ENCODE measurements around the gene MGME1. TPM values are rescaled to one million over a fixed set of nuclear protein-coding genes. Genes with fewer than 3 reads are reported as not detected.
A peak's percentile ranks its signal among the peaks of the same experiment; 100 is the strongest.
"Not testable (repeated sequence)": the region's sequence is repeated elsewhere in the genome, so short reads cannot be mapped to it uniquely, and the experiment has no call there.

Gene MGME1
- total RNA-seq, 1 donor from 2014 or later = 32.7 TPM

- no peak for DNase-seq (ENCODE audit: extremely low spot score, unreplicated experiment)
- Mint-ChIP-seq H3K4me1 (ENCODE audit: unreplicated experiment) (no peaks in the 10 kb centered on the region), H3K27ac (no peak overlapping the region), H3K36me3 (peaks cover 3% of the 10 kb centered on the region), H3K9me3 (no peaks in the 10 kb centered on the region), H3K27me3 (no peaks in the 10 kb centered on the region), H3K4me3 (no peak overlapping the region)
- TF ChIP-seq, protein P1, sequence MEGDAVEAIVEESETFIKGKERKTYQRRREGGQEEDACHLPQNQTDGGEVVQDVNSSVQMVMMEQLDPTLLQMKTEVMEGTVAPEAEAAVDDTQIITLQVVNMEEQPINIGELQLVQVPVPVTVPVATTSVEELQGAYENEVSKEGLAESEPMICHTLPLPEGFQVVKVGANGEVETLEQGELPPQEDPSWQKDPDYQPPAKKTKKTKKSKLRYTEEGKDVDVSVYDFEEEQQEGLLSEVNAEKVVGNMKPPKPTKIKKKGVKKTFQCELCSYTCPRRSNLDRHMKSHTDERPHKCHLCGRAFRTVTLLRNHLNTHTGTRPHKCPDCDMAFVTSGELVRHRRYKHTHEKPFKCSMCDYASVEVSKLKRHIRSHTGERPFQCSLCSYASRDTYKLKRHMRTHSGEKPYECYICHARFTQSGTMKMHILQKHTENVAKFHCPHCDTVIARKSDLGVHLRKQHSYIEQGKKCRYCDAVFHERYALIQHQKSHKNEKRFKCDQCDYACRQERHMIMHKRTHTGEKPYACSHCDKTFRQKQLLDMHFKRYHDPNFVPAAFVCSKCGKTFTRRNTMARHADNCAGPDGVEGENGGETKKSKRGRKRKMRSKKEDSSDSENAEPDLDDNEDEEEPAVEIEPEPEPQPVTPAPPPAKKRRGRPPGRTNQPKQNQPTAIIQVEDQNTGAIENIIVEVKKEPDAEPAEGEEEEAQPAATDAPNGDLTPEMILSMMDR (conservative IDR thresholded peaks at IDR 0.05) = peak; percentile 59
Observed at GRCh38 chr20:18019068-18019467, 50.2 kb downstream of the MGME1 start.

DNA sequence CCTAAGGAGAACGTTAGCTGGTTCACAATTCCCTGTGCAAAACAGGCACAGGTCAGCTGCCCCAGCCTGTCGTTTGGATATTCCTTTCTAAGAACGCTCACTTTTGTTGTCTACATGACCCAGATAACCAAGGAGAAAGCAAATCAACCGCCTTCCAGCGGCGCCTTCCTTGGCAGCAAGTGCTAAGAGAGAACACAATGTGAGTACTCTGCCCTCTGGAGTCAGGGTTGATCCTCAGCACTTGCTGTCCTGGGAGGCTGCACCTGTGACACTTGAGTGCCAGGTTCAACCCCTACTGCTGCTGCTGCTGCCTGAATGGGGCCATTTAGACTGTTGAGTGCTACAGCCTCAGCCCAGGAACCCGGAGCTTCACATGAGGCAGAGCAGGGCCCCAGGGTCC is 52.1 kb downstream of the MGME1 start:
- TF ChIP-seq, protein P1 (conservative IDR thresholded peaks at IDR 0.05) = no peak
- Mint-ChIP-seq H3K36me3 (peaks cover 3% of the 10 kb centered on the region), H3K27me3 (no peaks in the 10 kb centered on the region), H3K4me3 (no peak overlapping the region), H3K27ac (no peak overlapping the region), H3K4me1 (ENCODE audit: unreplicated experiment) (no peaks in the 10 kb centered on the region), H3K9me3 (no peaks in the 10 kb centered on the region)
- DNase-seq (ENCODE audit: extremely low spot score, unreplicated experiment) = no peak

- Mint-ChIP-seq H3K27ac (no peak overlapping the region), H3K4me1 (ENCODE audit: unreplicated experiment) (no peaks in the 10 kb centered on the region), H3K9me3 (no peaks in the 10 kb centered on the region), H3K27me3 (no peaks in the 10 kb centered on the region), H3K4me3 (no peak overlapping the region), H3K36me3 (no peaks in the 10 kb centered on the region)
- no peak for DNase-seq (ENCODE audit: extremely low spot score, unreplicated experiment)
- TF ChIP-seq, protein P1 (conservative IDR thresholded peaks at IDR 0.05) = no peak
Observed at GRCh38 chr20:18024606-18025127, 55.8 kb downstream of the MGME1 start.

- H3K36me3 Mint-ChIP-seq; DNase-seq (ENCODE audit: extremely low spot score, unreplicated experiment); H3K27ac Mint-ChIP-seq; H3K4me3 Mint-ChIP-seq; H3K27me3 Mint-ChIP-seq; H3K9me3 Mint-ChIP-seq; H3K4me1 Mint-ChIP-seq (ENCODE audit: unreplicated experiment): not testable (repeated sequence)
Observed at GRCh38 chr20:18027011-18027410, 58.2 kb downstream of the MGME1 start.

- DNase-seq (ENCODE audit: extremely low spot score, unreplicated experiment) = no peak
- Mint-ChIP-seq H3K4me3 (no peak overlapping the region), H3K36me3 (no peaks in the 10 kb centered on the region), H3K4me1 (ENCODE audit: unreplicated experiment) (peaks cover 8% of the 10 kb centered on the region), H3K9me3 (no peaks in the 10 kb centered on the region), H3K27me3 (no peaks in the 10 kb centered on the region), H3K27ac (no peak overlapping the region)
- TF ChIP-seq, protein P1 (conservative IDR thresholded peaks at IDR 0.05) = no peak
Observed at GRCh38 chr20:18030020-18030419, 61.2 kb downstream of the MGME1 start.

- Mint-ChIP-seq H3K9me3 (no peaks in the 10 kb centered on the region), H3K4me3 (no peak overlapping the region), H3K27me3 (no peaks in the 10 kb centered on the region), H3K4me1 (ENCODE audit: unreplicated experiment) (peaks cover 8% of the 10 kb centered on the region), H3K27ac (no peak overlapping the region), H3K36me3 (no peaks in the 10 kb centered on the region)
- no peak for DNase-seq (ENCODE audit: extremely low spot score, unreplicated experiment)
- TF ChIP-seq, protein P1 (conservative IDR thresholded peaks at IDR 0.05) = no peak
Observed at GRCh38 chr20:18031050-18031449, 62.2 kb downstream of the MGME1 start.
